K562 (cell line): ENCODE measurements around the gene DHPS.

ENCODE experiments used
- CHD1 ChIP-seq: fragments of 200-600 bp; sonication (generic); IDR thresholded peaks from one replicate; pipeline ENCODE4 v1.6.1; 2012; ENCODE audit warnings: mild to moderate bottlenecking, moderate library complexity, low read length, inconsistent platforms
- CTCF ChIP-seq, 3 experiments: IDR thresholded peaks in 2 of 3; conservative IDR thresholded peaks in 1 of 3; 2 replicates each; pipeline ENCODE4 v1.5.1; 2011 to 2012; ENCODE audit warnings: low read length in 3 of 3, mild to moderate bottlenecking in 3 of 3, control low read depth in 2 of 3, improper control_type of control experiment in 1 of 3, inconsistent platforms in 1 of 3, low read depth in 1 of 3, mixed read lengths in 1 of 3, moderate library complexity in 1 of 3; ENCODE audit not compliant: insufficient read depth in 2 of 3
- FOSL1 ChIP-seq: fragments of 200-800 bp; sonication (Bioruptor generic); conservative IDR thresholded peaks from 2 replicates; pipeline ENCODE4 v1.6.1; 2016; ENCODE audit warnings: missing genetic modification characterization, missing compliant biosample characterization
- HES1 ChIP-seq: fragments of 450-650 bp; IDR thresholded peaks from 2 replicates; pipeline ENCODE4 v1.6.1; 2016; ENCODE audit warnings: low read depth, mild to moderate bottlenecking, moderate library complexity
- MAZ ChIP-seq, 2 experiments: fragments of 450-650 bp in 1 of 2; sonication (generic) in 1 of 2; formaldehyde crosslinking; IDR thresholded peaks in 1 of 2; conservative IDR thresholded peaks in 1 of 2; 2 replicates each; pipeline versions ENCODE4 v1.4.0 to v1.5.0; 2020; ENCODE audit warnings: mild to moderate bottlenecking in 1 of 2, missing genetic modification reagents in 1 of 2
- NR3C1 ChIP-seq: sonication (generic); formaldehyde crosslinking; IDR thresholded peaks from 2 replicates; pipeline ENCODE4 v1.8.1; 2022; ENCODE audit warnings: missing genetic modification reagents
- NR4A1 ChIP-seq, 2 experiments: fragments of 250-450 bp in 1 of 2; fragments of 450-650 bp in 1 of 2; sonication (Bioruptor Pico) in 1 of 2; IDR thresholded peaks; 2 replicates each; pipeline versions ENCODE4 v1.4.0 to v1.6.1; 2016 to 2020; ENCODE audit warnings: mild to moderate bottlenecking in 2 of 2, missing compliant biosample characterization in 1 of 2, missing genetic modification characterization in 1 of 2, moderate library complexity in 1 of 2
- PHF21A ChIP-seq: fragments of 450-650 bp; IDR thresholded peaks from 2 replicates; pipeline ENCODE4 v1.6.1; 2017; ENCODE audit warnings: low read depth, borderline replicate concordance
- POLR2A ChIP-seq: fragments of 450-650 bp; conservative IDR thresholded peaks from 2 replicates; pipeline ENCODE4 v1.6.1; 2016

GRCh38 chr19:12705654-12706331 lies 24.1 kb upstream of the DHPS start:
- TF ChIP-seq FOSL1 (tag) (no peak), HES1 (no peak), CTCF (IDR thresholded peaks at IDR 0.05 in 2 of 3, conservative IDR thresholded peaks at IDR 0.05 in 1 of 3; ENCODE audit: insufficient read depth in 2 of 3, low read depth in 1 of 3, low read length in 3 of 3) (no peak), NR4A1 (CRISPR knock-in tag; IDR thresholded peaks at IDR 0.05) (no peak), NR4A1 (tag; IDR thresholded peaks at IDR 0.05) (no peak), PHF21A (no peak), POLR2A (no peak), MAZ (CRISPR knock-in tag; conservative IDR thresholded peaks at IDR 0.05 in 1 of 2, IDR thresholded peaks at IDR 0.05 in 1 of 2) (no peak), NR3C1 (CRISPR knock-in tag) (no peak), CHD1 (no peak)
